ENCODE results near the gene ZBTB46. TPM values are rescaled to one million over a fixed set of nuclear protein-coding genes. Genes with fewer than 3 reads are reported as not detected.
A peak's percentile ranks its signal among the peaks of the same experiment; 100 is the strongest.

The ZBTB46 gene
- total RNA-seq, 1 experiment from 2014 or later, result 27.1 TPM

DNA sequence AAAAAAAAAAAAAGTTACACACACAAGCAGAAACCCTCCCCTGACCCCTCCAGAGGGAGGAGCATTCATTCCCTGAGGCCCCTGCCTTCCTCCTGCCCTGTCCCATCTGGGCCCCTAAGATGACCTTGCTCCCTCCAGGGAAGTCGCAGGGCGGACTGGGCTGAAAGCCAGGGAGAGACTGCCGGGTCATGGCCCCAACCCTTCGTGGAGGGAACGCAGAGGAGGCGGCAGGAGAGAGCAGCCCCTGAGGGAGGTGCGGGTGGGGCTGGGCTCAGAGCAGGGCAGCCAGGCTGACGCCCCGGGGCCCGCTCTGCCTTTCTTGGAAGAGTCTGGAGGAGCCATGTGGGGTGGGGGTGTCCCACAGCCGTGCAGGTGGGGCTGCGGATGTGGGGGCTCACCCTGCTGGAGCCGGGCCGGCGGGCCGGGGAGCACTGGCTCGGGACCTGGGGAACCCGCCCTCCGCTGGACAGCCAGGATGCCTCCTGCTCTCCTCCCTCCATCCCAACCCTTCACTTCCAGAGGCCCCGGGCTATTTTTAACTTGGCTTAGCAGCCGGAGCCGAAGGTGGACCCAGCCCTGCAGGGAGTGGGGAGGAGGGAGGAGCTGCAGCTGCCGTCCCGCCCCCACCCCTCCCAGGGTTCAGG is 15.2 kb upstream of the ZBTB46 start:
- Histone ChIP-seq H3K23me2 (ENCODE audit: insufficient read length, low read depth, low read length, poor library complexity, severe bottlenecking) (peaks cover 5% of the 10 kb centered on the region), H2BK12ac (ENCODE audit: insufficient read length, low read depth, low read length) (no peak overlapping the region), H2AK5ac (ENCODE audit: insufficient read length, low read length) (no peak overlapping the region), H3K9me3 (ENCODE audit: control insufficient read depth, low read depth, low read length) (no peaks in the 10 kb centered on the region), H2BK5ac (ENCODE audit: insufficient read length, low read length) (no peak overlapping the region), H3K79me1 (ENCODE audit: insufficient read depth, low read depth, low read length, poor library complexity, severe bottlenecking) (no peaks in the 10 kb centered on the region), H3K18ac (ENCODE audit: insufficient read length, low read depth, low read length) (peak overlapping the region; percentile 77), H3K79me2 (ENCODE audit: insufficient read depth, low read length) (no peaks in the 10 kb centered on the region), H3K23ac (ENCODE audit: insufficient read length, low read depth, low read length) (no peak overlapping the region), H3K9ac (ENCODE audit: extremely low read depth, insufficient read length, low read length) (no peak overlapping the region), H2BK120ac (ENCODE audit: low read depth, low read length, poor library complexity, severe bottlenecking) (no peak overlapping the region), H4K5ac (ENCODE audit: insufficient read length, low read depth, low read length) (no peak overlapping the region), H3K27me3 (ENCODE audit: insufficient read depth, low read length) (no peaks in the 10 kb centered on the region), H3K4me1 (ENCODE audit: insufficient read depth, low read length) (peaks cover 5% of the 10 kb centered on the region; the same call in 1 of the 2 replicates), H3K56ac (ENCODE audit: insufficient read length, low read depth, low read length) (no peak overlapping the region), H3K14ac (ENCODE audit: insufficient read depth, low read length) (peak overlapping the region; percentile 51; the same call in 1 of the 2 replicates), H3K27ac (ENCODE audit: insufficient read length, low read depth, low read length) (no peak overlapping the region), H4K20me1 (ENCODE audit: control insufficient read depth, insufficient read depth, insufficient read length) (no peaks in the 10 kb centered on the region), H2BK15ac (ENCODE audit: low read depth, low read length) (no peak overlapping the region), H3T11ph (ENCODE audit: low read length) (no peak overlapping the region), H2AFZ (ENCODE audit: low read length) (no peak overlapping the region), H2BK20ac (ENCODE audit: low read depth, low read length, poor library complexity, severe bottlenecking) (no peak overlapping the region), H3K4ac (ENCODE audit: low read depth, low read length) (no peak overlapping the region), H4K91ac (ENCODE audit: insufficient read length, low read depth, low read length) (no peak overlapping the region), H4K8ac (replicated peaks; ENCODE audit: insufficient read length, low read depth, low read length) (no peak overlapping the region), H3K4me2 (ENCODE audit: insufficient read depth, insufficient read length, low read length) (peak overlapping the region; percentile 44)
- Mint-ChIP-seq H3K27ac (peak overlapping the region in 2 of 3 experiments; percentile 88 to 93; a peak in 4 of 7 replicates), H3K36me3 (ENCODE audit: insufficient read depth in 1 of 3, low read depth in 3 of 3) (no peaks in the 10 kb centered on the region), H3K9me3 (no peaks in the 10 kb centered on the region), H3K4me3 (peak overlapping the region; percentile 63 to 74), H3K4me1 (peaks cover 14 to 15% of the 10 kb centered on the region in 2 experiments), H3K27me3 (ENCODE audit: low read depth) (peaks cover 10% of the 10 kb centered on the region)
- TF ChIP-seq, protein P1, sequence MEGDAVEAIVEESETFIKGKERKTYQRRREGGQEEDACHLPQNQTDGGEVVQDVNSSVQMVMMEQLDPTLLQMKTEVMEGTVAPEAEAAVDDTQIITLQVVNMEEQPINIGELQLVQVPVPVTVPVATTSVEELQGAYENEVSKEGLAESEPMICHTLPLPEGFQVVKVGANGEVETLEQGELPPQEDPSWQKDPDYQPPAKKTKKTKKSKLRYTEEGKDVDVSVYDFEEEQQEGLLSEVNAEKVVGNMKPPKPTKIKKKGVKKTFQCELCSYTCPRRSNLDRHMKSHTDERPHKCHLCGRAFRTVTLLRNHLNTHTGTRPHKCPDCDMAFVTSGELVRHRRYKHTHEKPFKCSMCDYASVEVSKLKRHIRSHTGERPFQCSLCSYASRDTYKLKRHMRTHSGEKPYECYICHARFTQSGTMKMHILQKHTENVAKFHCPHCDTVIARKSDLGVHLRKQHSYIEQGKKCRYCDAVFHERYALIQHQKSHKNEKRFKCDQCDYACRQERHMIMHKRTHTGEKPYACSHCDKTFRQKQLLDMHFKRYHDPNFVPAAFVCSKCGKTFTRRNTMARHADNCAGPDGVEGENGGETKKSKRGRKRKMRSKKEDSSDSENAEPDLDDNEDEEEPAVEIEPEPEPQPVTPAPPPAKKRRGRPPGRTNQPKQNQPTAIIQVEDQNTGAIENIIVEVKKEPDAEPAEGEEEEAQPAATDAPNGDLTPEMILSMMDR (conservative IDR thresholded peaks at IDR 0.05), result no peak
- DNase-seq, result peak; percentile 81
- no CpG with 5 or more reads among the region's 24 CpGs for WGBS (ENCODE audit: extremely low coverage, insufficient read length, low lambda C conversion rate)
